HEK293T (cell line): ENCODE measurements around the gene PIK3R5.
"Not testable (repeated sequence)": the region's sequence is repeated elsewhere in the genome, so short reads cannot be mapped to it uniquely, and the experiment has no call there.

Experiments
- CTCF ChIA-PET: fragments of 350-600 bp; formaldehyde crosslinking; extraction: SDS; loops from one replicate; lab custom pipeline; 2021; ENCODE audit warnings: antibody characterized with exemption, inconsistent platforms; lab: Yijun Ruan, JAX
- POLR2A ChIA-PET: fragments of 350-600 bp; formaldehyde crosslinking; extraction: SDS; loops from one replicate; lab custom pipeline; 2020; ENCODE audit warnings: antibody characterized with exemption, inconsistent platforms; lab: Yijun Ruan, JAX
- DNase-seq: peaks from one replicate; pipeline ENCODE4 v3.0.0; 2012; ENCODE audit warnings: mixed read lengths; ENCODE audit errors: extremely low spot score
- ARNT ChIP-seq: fragments of 450-650 bp; IDR thresholded peaks from 2 replicates; pipeline ENCODE4 v1.6.1; 2017; ENCODE audit warnings: mild to moderate bottlenecking
- BHLHE40 ChIP-seq: fragments of 450-650 bp; IDR thresholded peaks from 2 replicates; pipeline ENCODE4 v1.6.1; 2016; ENCODE audit warnings: mild to moderate bottlenecking, moderate library complexity, borderline replicate concordance
- CTBP1 ChIP-seq: fragments of 450-650 bp; IDR thresholded peaks from 2 replicates; pipeline ENCODE4 v1.6.1; 2016; ENCODE audit warnings: borderline replicate concordance
- ELF4 ChIP-seq: fragments of 450-650 bp; IDR thresholded peaks from 2 replicates; pipeline ENCODE4 v1.6.1; 2017; ENCODE audit warnings: antibody characterized with exemption
- FOXA1 ChIP-seq: fragments of 450-650 bp; IDR thresholded peaks from 2 replicates; pipeline ENCODE4 v1.6.1; 2016; ENCODE audit warnings: mild to moderate bottlenecking
- FOXK2 ChIP-seq: fragments of 450-650 bp; IDR thresholded peaks from 2 replicates; pipeline ENCODE4 v1.6.1; 2016; ENCODE audit warnings: mild to moderate bottlenecking
- FOXM1 ChIP-seq: fragments of 450-650 bp; IDR thresholded peaks from 2 replicates; pipeline ENCODE4 v1.6.1; 2017; ENCODE audit warnings: mild to moderate bottlenecking, borderline replicate concordance
- HDGF ChIP-seq: fragments of 450-650 bp; IDR thresholded peaks from 2 replicates; pipeline ENCODE4 v1.6.1; 2017; ENCODE audit warnings: antibody characterized with exemption, borderline replicate concordance
- L3MBTL2 ChIP-seq: fragments of 450-650 bp; conservative IDR thresholded peaks from 2 replicates; pipeline ENCODE4 v1.6.1; 2016; ENCODE audit warnings: mild to moderate bottlenecking
- LEF1 ChIP-seq: fragments of 450-650 bp; IDR thresholded peaks from 2 replicates; pipeline ENCODE4 v1.6.1; 2017; ENCODE audit warnings: mild to moderate bottlenecking, borderline replicate concordance
- NFRKB ChIP-seq: fragments of 450-650 bp; IDR thresholded peaks from 2 replicates; pipeline ENCODE4 v1.6.1; 2016; ENCODE audit warnings: mild to moderate bottlenecking, moderate library complexity
- SP1 ChIP-seq: fragments of 450-650 bp; IDR thresholded peaks from 2 replicates; pipeline ENCODE4 v1.6.1; 2017
- SUZ12 ChIP-seq: fragments of 450-650 bp; IDR thresholded peaks from 2 replicates; pipeline ENCODE4 v1.6.1; 2016; ENCODE audit warnings: mild to moderate bottlenecking
- TARDBP ChIP-seq: fragments of 450-650 bp; IDR thresholded peaks from 2 replicates; pipeline ENCODE4 v1.6.1; 2016
- ZNF384 ChIP-seq: fragments of 450-650 bp; IDR thresholded peaks from 2 replicates; pipeline ENCODE4 v1.6.1; 2016
- TF ChIP-seq, protein P1 (sequence below): fragments of 450-650 bp; IDR thresholded peaks from 2 replicates; pipeline ENCODE4 v1.6.1; 2016

Gene PIK3R5

DNA sequence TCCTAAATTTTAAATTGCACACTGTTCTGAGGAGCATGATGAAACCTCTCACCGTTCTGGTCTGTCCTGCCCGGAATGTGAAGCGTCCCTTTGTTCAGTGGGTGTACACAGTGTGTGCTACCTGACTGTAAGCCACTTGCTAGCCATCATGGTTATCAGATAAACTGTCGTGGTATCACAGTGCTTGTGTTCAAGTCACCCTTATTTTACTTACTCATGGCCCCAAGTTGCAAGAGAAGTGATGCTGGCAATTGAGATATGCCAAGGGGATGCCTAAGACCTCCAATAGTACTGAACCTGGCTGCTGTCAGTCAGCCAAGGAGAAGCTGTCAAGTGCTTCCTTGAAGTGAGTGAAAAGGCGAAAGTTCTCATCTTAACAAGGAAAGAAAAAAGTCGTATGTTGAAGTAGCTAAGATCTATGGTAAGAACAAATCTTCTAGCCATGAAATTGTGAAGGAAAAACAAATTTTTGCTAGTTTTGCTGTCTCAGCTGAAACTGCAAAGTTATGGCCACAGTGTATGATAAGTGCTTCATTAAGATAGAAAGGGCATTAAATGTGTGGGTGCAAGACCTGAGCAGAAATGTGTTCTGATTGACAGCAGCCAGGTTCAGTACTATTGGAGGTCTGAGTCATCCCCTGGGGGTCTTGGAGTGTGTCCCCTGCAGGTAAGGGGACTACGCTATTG, 103.9 kb downstream of the PIK3R5 start:
- no peak for DNase-seq
- POLR2A ChIA-PET = interaction anchor here (0.5 kb wide), 1 partner anchor 1562 kb away, joined by 4 read pairs; no protein-coding TSS in a partner anchor
- CTCF ChIA-PET = no interaction called here
- no peak for TF ChIP-seq SP1
- TF ChIP-seq ARNT = no peak
- no peak for TF ChIP-seq FOXA1
- TF ChIP-seq LEF1 = no peak
- TF ChIP-seq, protein P1, sequence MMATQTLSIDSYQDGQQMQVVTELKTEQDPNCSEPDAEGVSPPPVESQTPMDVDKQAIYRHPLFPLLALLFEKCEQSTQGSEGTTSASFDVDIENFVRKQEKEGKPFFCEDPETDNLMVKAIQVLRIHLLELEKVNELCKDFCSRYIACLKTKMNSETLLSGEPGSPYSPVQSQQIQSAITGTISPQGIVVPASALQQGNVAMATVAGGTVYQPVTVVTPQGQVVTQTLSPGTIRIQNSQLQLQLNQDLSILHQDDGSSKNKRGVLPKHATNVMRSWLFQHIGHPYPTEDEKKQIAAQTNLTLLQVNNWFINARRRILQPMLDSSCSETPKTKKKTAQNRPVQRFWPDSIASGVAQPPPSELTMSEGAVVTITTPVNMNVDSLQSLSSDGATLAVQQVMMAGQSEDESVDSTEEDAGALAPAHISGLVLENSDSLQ = no peak
- no peak for TF ChIP-seq HDGF
- TF ChIP-seq L3MBTL2 = no peak
- no peak for TF ChIP-seq SUZ12
- TF ChIP-seq FOXM1 = no peak
- no peak for TF ChIP-seq TARDBP

DNA sequence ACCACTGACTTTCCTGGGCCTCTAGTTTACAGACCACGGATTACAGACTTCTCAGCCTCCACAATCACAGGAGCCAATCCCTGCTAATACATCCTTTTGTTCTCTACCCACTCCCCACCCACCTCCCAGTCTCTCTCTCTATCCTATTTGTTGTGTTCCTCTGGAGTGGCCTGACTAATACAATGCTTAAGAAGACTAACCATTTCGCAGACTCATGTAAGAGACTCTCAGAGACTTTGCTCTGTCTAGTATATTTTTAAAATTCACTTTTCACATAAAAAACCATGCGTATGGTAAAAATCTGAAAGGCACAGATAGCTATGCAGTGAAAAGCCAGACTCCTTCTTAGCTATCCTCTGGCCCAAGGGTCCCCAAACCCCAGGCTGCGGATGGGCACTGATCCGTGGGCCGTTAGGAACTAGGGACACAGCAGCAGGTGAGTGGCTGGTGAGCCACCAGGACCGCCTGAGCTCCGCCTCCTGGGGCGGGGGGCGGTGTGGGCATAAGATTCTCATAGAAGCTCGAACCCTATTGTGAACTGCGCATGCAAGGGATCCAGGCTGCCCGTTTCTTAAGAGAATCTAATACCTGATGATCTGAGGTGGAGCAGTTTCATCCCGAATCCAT, 105.6 kb downstream of the PIK3R5 start:
- TF ChIP-seq FOXA1 (no peak), SP1 (no peak), LEF1 (no peak), TARDBP (no peak), L3MBTL2 (no peak), BHLHE40 (no peak), NFRKB (no peak), FOXM1 (no peak)
- ChIA-PET POLR2A (no interaction called here), CTCF (no interaction called here)

DNA sequence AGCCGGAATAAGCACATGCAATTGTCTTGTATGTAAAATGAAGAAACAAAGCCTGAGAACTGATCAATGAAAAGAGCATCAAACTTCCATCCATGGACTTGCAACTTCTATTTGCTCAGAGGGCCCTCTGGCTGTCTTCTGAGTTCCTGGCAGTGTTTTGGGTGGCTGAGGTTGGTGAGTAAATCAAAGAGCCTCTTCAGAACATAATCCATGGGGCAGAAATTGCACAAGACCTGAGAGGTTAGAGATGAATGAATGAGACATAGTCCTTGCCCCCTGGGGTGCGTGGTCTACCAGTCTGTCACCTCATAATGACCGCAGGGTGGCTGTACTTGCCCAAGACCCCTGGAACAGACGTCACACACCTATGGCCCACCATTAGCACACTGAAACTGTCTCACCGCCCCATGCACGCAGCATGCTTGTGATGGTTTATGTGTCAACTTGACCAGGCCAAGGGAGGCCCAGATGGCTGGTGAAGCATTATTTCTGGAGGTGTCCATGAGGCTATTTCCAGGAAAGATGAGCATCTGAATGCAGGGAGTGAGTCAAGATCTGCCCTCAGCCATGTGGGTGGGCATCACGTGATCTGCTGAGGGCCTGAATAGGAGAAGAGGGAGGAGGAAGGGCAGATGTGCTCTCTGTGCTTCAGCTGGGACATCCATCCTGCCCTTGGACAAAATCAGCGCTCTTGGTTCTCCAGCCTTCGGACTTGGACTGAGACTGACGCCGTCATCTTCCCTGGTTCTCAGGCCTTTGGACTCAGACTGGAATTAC, 106.3 kb downstream of the PIK3R5 start:
- CTCF ChIA-PET = no interaction called here
- POLR2A ChIA-PET = no interaction called here
- DNase-seq = no peak
- no peak for TF ChIP-seq L3MBTL2
- TF ChIP-seq, protein P1 = no peak
- no peak for TF ChIP-seq ZNF384
- TF ChIP-seq SP1 = no peak
- TF ChIP-seq TARDBP = no peak

More for the DNA sequence above, 105.6 kb downstream of the PIK3R5 start:
- DNase-seq = no peak

DNA sequence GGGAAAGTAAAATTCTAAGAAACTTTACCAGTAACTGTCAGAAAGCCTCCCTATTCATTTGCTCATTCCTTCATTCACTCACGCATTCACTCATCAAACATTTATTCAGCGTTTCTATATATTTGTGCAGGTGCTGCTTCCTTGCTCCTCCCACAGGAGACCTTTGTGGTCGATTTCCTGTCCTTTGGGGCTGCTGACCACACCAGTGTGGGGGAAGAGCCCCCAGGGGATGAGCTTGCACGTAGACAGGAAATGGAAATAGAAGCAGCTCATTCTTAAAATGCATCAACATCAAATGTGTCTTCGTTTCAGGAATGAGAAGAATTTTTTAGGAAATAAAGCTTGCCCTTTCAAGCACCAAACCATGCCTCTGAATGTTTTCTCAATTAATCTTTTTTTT, 107.6 kb downstream of the PIK3R5 start:
- DNase-seq = no peak
- CTCF ChIA-PET = no interaction called here
- TF ChIP-seq SP1 (no peak), BHLHE40 (no peak), FOXA1 (no peak), TARDBP (no peak), ARNT (no peak), ZNF384 (no peak), ELF4 (no peak)
- TF ChIP-seq, protein P1 = no peak
- POLR2A ChIA-PET = no interaction called here

DNA sequence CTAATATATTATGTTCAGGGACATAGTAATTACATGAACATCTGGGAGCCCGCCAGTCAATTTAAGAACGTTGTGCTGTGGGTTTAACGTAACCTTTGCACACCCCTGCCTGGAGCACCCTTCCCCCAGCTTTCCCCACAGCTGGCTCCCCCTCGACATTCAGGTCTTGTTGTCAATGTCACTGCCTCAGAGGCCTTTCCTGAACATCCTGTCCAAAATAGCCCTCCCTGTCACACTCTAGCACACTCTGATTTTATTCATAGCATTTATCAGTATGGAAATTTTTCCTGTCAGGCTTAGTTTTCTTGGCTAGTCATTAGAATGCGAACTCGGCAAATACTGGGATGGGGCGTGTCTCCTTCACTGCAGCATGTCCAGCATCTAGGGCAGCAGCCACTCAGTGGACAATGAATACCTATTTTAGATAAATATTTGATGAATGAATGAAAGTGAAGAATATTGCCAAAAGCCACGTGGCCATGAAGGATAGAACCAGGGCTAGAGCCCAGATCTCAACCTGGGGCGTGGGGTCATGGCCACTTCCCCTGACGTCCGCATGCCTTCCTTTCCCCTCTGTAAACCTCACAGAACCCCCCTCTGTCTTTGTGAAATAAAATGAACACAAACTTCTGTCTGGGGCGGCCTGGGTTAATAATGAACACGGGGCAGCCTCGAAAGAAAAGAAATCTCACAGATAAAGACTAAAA, 108.5 kb downstream of the PIK3R5 start:
- CTCF ChIA-PET = no interaction called here
- POLR2A ChIA-PET = no interaction called here
- DNase-seq = no peak
- TF ChIP-seq ELF4 (no peak), FOXA1 (no peak), NFRKB (no peak), CTBP1 (no peak), FOXM1 (no peak), ARNT (no peak), FOXK2 (no peak), LEF1 (no peak), HDGF (no peak), BHLHE40 (no peak), ZNF384 (no peak), SP1 (no peak), TARDBP (no peak), L3MBTL2 (no peak), SUZ12 (no peak)
- TF ChIP-seq, protein P1 = no peak

DNA sequence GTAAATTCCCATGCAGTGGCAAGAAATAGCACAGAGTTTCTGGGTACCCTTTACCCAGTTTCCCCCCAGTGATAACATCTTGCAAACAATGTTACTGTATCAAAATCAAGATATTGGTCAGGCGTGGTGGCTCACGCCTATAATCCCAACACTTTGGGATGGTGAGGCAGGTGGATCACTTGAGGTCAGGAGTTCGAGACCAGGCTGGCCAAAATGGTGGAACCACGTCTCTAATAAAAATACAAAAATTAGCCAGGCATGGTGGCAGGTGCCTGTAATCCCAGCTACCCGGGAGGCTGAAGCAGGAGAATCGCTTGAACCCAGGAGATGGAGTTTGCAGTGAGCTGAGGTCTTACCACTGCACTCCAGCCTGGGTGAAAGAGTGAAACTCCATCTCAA, 109.3 kb downstream of the PIK3R5 start:
- POLR2A ChIA-PET, DNase-seq, CTCF ChIA-PET: not testable (repeated sequence)
